SK-N-SH treated with all-trans-retinoic acid at 6 μM for 48 hours (cell line): ENCODE results near the gene KCNIP2.

ENCODE experiments used
- ATAC-seq: fragments of 200-7000 bp; cut with Tn5 transposase; 3 replicates; pipeline ENCODE4 v1.9.1; 2020; ENCODE audit warnings: mild to moderate bottlenecking, moderate library complexity
- ARNTL ChIP-seq: fragments of 450-650 bp; formaldehyde crosslinking; IDR thresholded peaks from 2 replicates; pipeline ENCODE4 v1.5.0; 2020; ENCODE audit warnings: low read depth, mild to moderate bottlenecking, moderate library complexity, borderline replicate concordance
- BACH2 ChIP-seq: fragments of 250-450 bp; sonication (Bioruptor Pico); IDR thresholded peaks from 2 replicates; pipeline ENCODE4 v1.9.0; 2021; ENCODE audit warnings: mild to moderate bottlenecking, borderline replicate concordance
- CREB5 ChIP-seq: fragments of 250-450 bp; sonication (Bioruptor Pico); IDR thresholded peaks from 2 replicates; pipeline ENCODE4 v1.5.1; 2020; ENCODE audit warnings: low read depth, mild to moderate bottlenecking, moderate library complexity
- CSDC2 ChIP-seq: fragments of 250-450 bp; sonication (Bioruptor Pico); IDR thresholded peaks from 2 replicates; pipeline ENCODE4 v1.5.0; 2020; ENCODE audit warnings: mild to moderate bottlenecking, moderate library complexity
- CSRNP3 ChIP-seq: fragments of 250-450 bp; sonication (Bioruptor Pico); IDR thresholded peaks from 2 replicates; pipeline ENCODE4 v1.5.1; 2021; ENCODE audit warnings: mild to moderate bottlenecking, moderate library complexity
- ESRRG ChIP-seq: fragments of 250-450 bp; sonication (Bioruptor Pico); IDR thresholded peaks from 2 replicates; pipeline ENCODE4 v1.6.1; 2021; ENCODE audit warnings: mild to moderate bottlenecking
- GLIS3 ChIP-seq: fragments of 250-450 bp; sonication (Bioruptor Pico); IDR thresholded peaks from 2 replicates; pipeline ENCODE4 v1.5.0; 2020; ENCODE audit warnings: mild to moderate bottlenecking, moderate library complexity
- OSR1 ChIP-seq: fragments of 250-450 bp; sonication (Bioruptor Pico); IDR thresholded peaks from 2 replicates; pipeline ENCODE4 v1.8.0; 2022; ENCODE audit warnings: moderate library complexity, mild to moderate bottlenecking, inconsistent platforms
- POU6F1 ChIP-seq: fragments of 250-450 bp; sonication (Bioruptor Pico); IDR thresholded peaks from 2 replicates; pipeline ENCODE4 v1.8.0; 2021; ENCODE audit warnings: low read depth, mild to moderate bottlenecking, moderate library complexity, borderline replicate concordance
- PPARA ChIP-seq: fragments of 250-450 bp; sonication (Bioruptor Pico); IDR thresholded peaks from 2 replicates; pipeline ENCODE4 v1.5.0; 2020; ENCODE audit warnings: mild to moderate bottlenecking, borderline replicate concordance
- RARB ChIP-seq: fragments of 250-450 bp; sonication (Bioruptor Pico); IDR thresholded peaks from 2 replicates; pipeline ENCODE4 v1.8.0; 2021; ENCODE audit warnings: mild to moderate bottlenecking, moderate library complexity
- TCF4 ChIP-seq: fragments of 250-450 bp; sonication (Bioruptor Pico); IDR thresholded peaks from 2 replicates; pipeline ENCODE4 v1.8.0; 2021; ENCODE audit warnings: mild to moderate bottlenecking, moderate library complexity, borderline replicate concordance
- TOX ChIP-seq: fragments of 250-450 bp; sonication (Bioruptor Pico); IDR thresholded peaks from 2 replicates; pipeline ENCODE4 v1.8.0; 2021; ENCODE audit warnings: mild to moderate bottlenecking, moderate library complexity, borderline replicate concordance
- TSHZ2 ChIP-seq: fragments of 250-450 bp; sonication (Bioruptor Pico); IDR thresholded peaks from 2 replicates; pipeline ENCODE4 v1.5.0; 2020; ENCODE audit warnings: mild to moderate bottlenecking, moderate library complexity
- ZFP3 ChIP-seq: fragments of 250-450 bp; sonication (Bioruptor Pico); IDR thresholded peaks from 2 replicates; pipeline ENCODE4 v1.5.0; 2020; ENCODE audit warnings: mild to moderate bottlenecking, moderate library complexity
- ZNF565 ChIP-seq: fragments of 450-650 bp; formaldehyde crosslinking; conservative IDR thresholded peaks from 2 replicates; pipeline ENCODE4 v1.5.0; 2020; ENCODE audit warnings: low read depth, mild to moderate bottlenecking, moderate library complexity
- ZNF70 ChIP-seq: fragments of 450-650 bp; formaldehyde crosslinking; IDR thresholded peaks from 2 replicates; pipeline ENCODE4 v1.5.0; 2020; ENCODE audit warnings: mild to moderate bottlenecking, moderate library complexity
- ZNF8 ChIP-seq: fragments of 450-650 bp; formaldehyde crosslinking; IDR thresholded peaks from 2 replicates; pipeline ENCODE4 v1.5.0; 2020; ENCODE audit warnings: mild to moderate bottlenecking, moderate library complexity

KCNIP2 gene

GRCh38 chr10:101837748-101838147 is 5.9 kb downstream of the KCNIP2 start (continued):
- TF ChIP-seq TSHZ2 = no peak
- no peak for TF ChIP-seq ARNTL (CRISPR knock-in tag)
- TF ChIP-seq TCF4 (CRISPR knock-in tag) = no peak
- no peak for TF ChIP-seq ESRRG (CRISPR knock-in tag)

- ATAC-seq = no peak
- no peak for TF ChIP-seq CREB5 (CRISPR knock-in tag)
- no peak for TF ChIP-seq ESRRG (CRISPR knock-in tag)
- TF ChIP-seq BACH2 = no peak
- no peak for TF ChIP-seq GLIS3
- no peak for TF ChIP-seq PPARA
- TF ChIP-seq ZNF565 (CRISPR knock-in tag) = no peak
- TF ChIP-seq ZNF70 = no peak
- TF ChIP-seq TSHZ2 = no peak
- no peak for TF ChIP-seq RARB (CRISPR knock-in tag)
- no peak for TF ChIP-seq TOX
- TF ChIP-seq CSRNP3 (CRISPR knock-in tag) = no peak
- TF ChIP-seq ZNF8 (CRISPR knock-in tag) = no peak
- no peak for TF ChIP-seq CSDC2 (CRISPR knock-in tag)
- TF ChIP-seq ARNTL (CRISPR knock-in tag) = no peak
- TF ChIP-seq POU6F1 (CRISPR knock-in tag) = no peak
- TF ChIP-seq OSR1 (CRISPR knock-in tag) = no peak
Observed at GRCh38 chr10:101835362-101835761, 8.2 kb downstream of the KCNIP2 start.

- ATAC-seq = no peak
- TF ChIP-seq CSDC2 (CRISPR knock-in tag) = no peak
- no peak for TF ChIP-seq ZFP3 (CRISPR knock-in tag)
- TF ChIP-seq CREB5 (CRISPR knock-in tag) = no peak
Observed at GRCh38 chr10:101834341-101834740, 9.3 kb downstream of the KCNIP2 start.
